Daoy (cell line): ENCODE measurements around the gene TSPAN32. TPM values are rescaled to one million over a fixed set of nuclear protein-coding genes. Genes with fewer than 3 reads are reported as not detected.
"Not testable (repeated sequence)": the region's sequence is repeated elsewhere in the genome, so short reads cannot be mapped to it uniquely, and the experiment has no call there.

Source experiments
- DNase-seq: peaks from one replicate; pipeline ENCODE4 v3.0.0-alpha.2; 2015; ENCODE audit warnings: low read depth
- total RNA-seq: library from RNA; depleted of rRNA; stranded (reverse); fragments of >200 nt; shearing (Covaris generic); gene quantifications from 2 replicates; pipeline ENCODE4 v1.2.3, GENCODE V29; 2014

Gene TSPAN32
- total RNA-seq, 1 experiment from 2014 or later: not detected

- peak; percentile 65 for DNase-seq
Observed at GRCh38 chr11:2314525-2315394, 12.9 kb downstream of the TSPAN32 start.

GRCh38 chr11:2315395-2316168 lies 13.8 kb downstream of the TSPAN32 start:
- no peak for DNase-seq

GRCh38 chr11:2316169-2316962 lies 14.6 kb downstream of the TSPAN32 start:
- no peak for DNase-seq

- DNase-seq: no peak
Observed at GRCh38 chr11:2316963-2317244, 15.1 kb downstream of the TSPAN32 start.

- DNase-seq: no peak
Observed at GRCh38 chr11:2317354-2318050, 15.7 kb downstream of the TSPAN32 start.

GRCh38 chr11:2318123-2318522 lies 16.3 kb downstream of the TSPAN32 start:
- no peak for DNase-seq

- DNase-seq: no peak
Observed at GRCh38 chr11:2318707-2319106, 16.9 kb downstream of the TSPAN32 start.

- no peak for DNase-seq
Observed at GRCh38 chr11:2319791-2320472, 18.1 kb downstream of the TSPAN32 start.

GRCh38 chr11:2320568-2321310 lies 18.9 kb downstream of the TSPAN32 start:
- no peak for DNase-seq

- DNase-seq: no peak
Observed at GRCh38 chr11:2321311-2321683, 19.5 kb downstream of the TSPAN32 start.

- no peak for DNase-seq
Observed at GRCh38 chr11:2325123-2325522, 23.3 kb downstream of the TSPAN32 start.

- DNase-seq: no peak
Observed at GRCh38 chr11:2325719-2326118, 23.9 kb downstream of the TSPAN32 start.

- DNase-seq: no peak
Observed at GRCh38 chr11:2327032-2327431, 25.2 kb downstream of the TSPAN32 start.

GRCh38 chr11:2328021-2328420 lies 26.2 kb downstream of the TSPAN32 start:
- no peak for DNase-seq

- no peak for DNase-seq
Observed at GRCh38 chr11:2328656-2329354, 27.0 kb downstream of the TSPAN32 start.

GRCh38 chr11:2329551-2329950 lies 27.7 kb downstream of the TSPAN32 start:
- DNase-seq: no peak

- no peak for DNase-seq
Observed at GRCh38 chr11:2330696-2331095, 28.9 kb downstream of the TSPAN32 start.

GRCh38 chr11:2331404-2331803 lies 29.6 kb downstream of the TSPAN32 start:
- no peak for DNase-seq

- not testable (repeated sequence) for DNase-seq
Observed at GRCh38 chr11:2332569-2332968, 30.8 kb downstream of the TSPAN32 start.
